Jurkat, Clone E6-1 (cell line): Measurements from ENCODE around the gene EVX1. TPM values are rescaled to one million over a fixed set of nuclear protein-coding genes. Genes with fewer than 3 reads are reported as not detected.

Experiments used
- DNase-seq: peaks from one replicate; pipeline ENCODE4 v3.0.0-alpha.2; 2011; ENCODE audit warnings: low read depth, low spot score
- H3K4me3 ChIP-seq: 2 replicates; pipeline ENCODE4 v1.5.1; 2011; ENCODE audit warnings: mild to moderate bottlenecking, low read length, control low read depth, moderate library complexity
- polyA plus RNA-seq: library from polyadenylated mRNA; unstranded; fragments of >200 nt; gene quantifications from one replicate; pipeline ENCODE4 v1.2.1, GENCODE V29; 2012; ENCODE audit warnings: missing spikeins; ENCODE audit not compliant: insufficient read length, insufficient read depth

The EVX1 gene
- not detected for polyA plus RNA-seq

GRCh38 chr7:27242555-27243339, at the start of gene EVX1:
EVX1 (plus strand) TSS chr7:27242802; CDS start chr7:27243031, 229 bp downstream.
- no peak within 1 kb of the TSS for H3K4me3 ChIP-seq
- no peak for DNase-seq

GRCh38 chr7:27193335-27194001, 49.1 kb upstream of the EVX1 start:
- no peak overlapping the region for H3K4me3 ChIP-seq
- DNase-seq = no peak

- no peak overlapping the region for H3K4me3 ChIP-seq
Measured at GRCh38 chr7:27194002-27194352, 48.6 kb upstream of the EVX1 start.

GRCh38 chr7:27194686-27195379, 47.8 kb upstream of the EVX1 start:
- no peak for DNase-seq
- H3K4me3 ChIP-seq = no peak overlapping the region

More at GRCh38 chr7:27194002-27194352, 48.6 kb upstream of the EVX1 start:
- DNase-seq = no peak

GRCh38 chr7:27196287-27196767, 46.3 kb upstream of the EVX1 start:
- DNase-seq = peak; percentile 74
- no peak overlapping the region for H3K4me3 ChIP-seq

GRCh38 chr7:27197137-27198042, 45.2 kb upstream of the EVX1 start:
- H3K4me3 ChIP-seq = no peak overlapping the region
- DNase-seq = no peak

GRCh38 chr7:27198138-27198841, 44.3 kb upstream of the EVX1 start:
- DNase-seq = no peak

GRCh38 chr7:27198871-27199801, 43.5 kb upstream of the EVX1 start:
- no peak for DNase-seq
- H3K4me3 ChIP-seq = no peak overlapping the region

More at GRCh38 chr7:27198138-27198841, 44.3 kb upstream of the EVX1 start:
- H3K4me3 ChIP-seq = no peak overlapping the region

- peak within 1 kb of the TSS; percentile 57 for H3K4me3 ChIP-seq
Measured at GRCh38 chr7:27199849-27200760, 42.5 kb upstream of the EVX1 start, which contains the start of gene HOXA13. HOXA13 (minus strand) TSS chr7:27200091; CDS start chr7:27200077, 14 bp downstream.

GRCh38 chr7:27200761-27201579, 41.6 kb upstream of the EVX1 start:
- H3K4me3 ChIP-seq = peak overlapping the region; percentile 57
- no peak for DNase-seq

More at GRCh38 chr7:27199849-27200760, 42.5 kb upstream of the EVX1 start, which contains the start of gene HOXA13:
- DNase-seq = peak; percentile 48

- no peak for DNase-seq
- H3K4me3 ChIP-seq = no peak overlapping the region
Measured at GRCh38 chr7:27201580-27202017, 41.0 kb upstream of the EVX1 start.

- no peak for DNase-seq
- no peak overlapping the region for H3K4me3 ChIP-seq
Measured at GRCh38 chr7:27202018-27202861, 40.4 kb upstream of the EVX1 start.

GRCh38 chr7:27202862-27203134, 39.8 kb upstream of the EVX1 start:
- H3K4me3 ChIP-seq = no peak overlapping the region
- DNase-seq = no peak

GRCh38 chr7:27203365-27203953, 39.1 kb upstream of the EVX1 start:
- no peak for DNase-seq
- no peak overlapping the region for H3K4me3 ChIP-seq
